HG03135 (cell line): Measurements from ENCODE around the gene PGAP6.
"Not testable (repeated sequence)": the region's sequence is repeated elsewhere in the genome, so short reads cannot be mapped to it uniquely, and the experiment has no call there.

Experiments used
- ATAC-seq: cut with Tn5 transposase; IDR thresholded peaks from one replicate; pipeline ENCODE4 v1.9.1; 2021; ENCODE audit warnings: mild to moderate bottlenecking, moderate library complexity; ENCODE audit not compliant: unreplicated experiment

PGAP6 gene

DNA sequence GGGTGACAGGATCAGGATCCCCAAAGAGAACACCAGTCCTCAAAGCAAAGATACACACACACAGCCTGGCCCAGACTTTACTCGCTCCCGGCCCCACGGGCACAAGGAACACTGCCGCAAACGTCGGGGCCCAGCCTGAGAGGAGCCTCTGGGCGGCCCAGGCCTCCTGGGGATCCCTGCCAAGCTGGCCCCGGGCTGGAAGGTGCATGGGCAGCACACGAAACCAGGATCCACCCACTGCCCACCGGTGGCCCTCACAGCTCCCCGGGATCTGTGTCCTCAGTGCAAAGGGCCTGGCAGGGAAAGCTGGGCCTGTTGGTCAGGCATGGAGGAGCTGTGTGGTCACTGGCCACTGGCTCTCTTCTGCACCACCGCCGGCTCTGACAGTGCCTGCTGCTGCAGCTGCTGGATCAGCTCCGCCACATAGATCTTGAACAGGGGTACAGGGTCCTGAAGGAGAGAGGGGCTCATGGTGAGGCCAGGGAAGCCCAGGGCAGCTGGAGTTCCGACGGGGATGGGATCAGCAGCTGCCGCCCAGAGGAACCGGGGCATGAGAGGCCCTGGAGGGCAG lies 14.4 kb downstream of the PGAP6 start:
- ATAC-seq, result no peak

DNA sequence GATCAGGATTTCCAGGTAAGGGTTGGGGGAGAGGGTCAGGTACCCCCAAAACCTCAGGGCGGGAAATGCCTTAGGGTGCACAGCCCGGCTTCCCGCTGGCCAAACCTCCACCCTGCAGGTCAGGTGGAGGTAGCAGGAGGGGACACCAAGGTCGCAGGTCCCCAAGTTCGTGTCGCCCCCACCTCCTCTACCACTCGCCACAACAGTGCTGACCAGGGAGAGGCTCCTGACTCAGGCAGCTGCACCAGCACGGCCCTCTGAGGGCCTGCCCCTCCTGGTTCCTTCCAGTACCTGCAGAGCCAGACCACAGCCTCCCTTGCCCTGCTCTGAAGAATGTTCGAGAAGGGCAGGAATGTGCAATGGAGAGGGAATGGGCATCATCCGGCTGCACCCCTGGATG lies 15.3 kb downstream of the PGAP6 start:
- no peak for ATAC-seq

DNA sequence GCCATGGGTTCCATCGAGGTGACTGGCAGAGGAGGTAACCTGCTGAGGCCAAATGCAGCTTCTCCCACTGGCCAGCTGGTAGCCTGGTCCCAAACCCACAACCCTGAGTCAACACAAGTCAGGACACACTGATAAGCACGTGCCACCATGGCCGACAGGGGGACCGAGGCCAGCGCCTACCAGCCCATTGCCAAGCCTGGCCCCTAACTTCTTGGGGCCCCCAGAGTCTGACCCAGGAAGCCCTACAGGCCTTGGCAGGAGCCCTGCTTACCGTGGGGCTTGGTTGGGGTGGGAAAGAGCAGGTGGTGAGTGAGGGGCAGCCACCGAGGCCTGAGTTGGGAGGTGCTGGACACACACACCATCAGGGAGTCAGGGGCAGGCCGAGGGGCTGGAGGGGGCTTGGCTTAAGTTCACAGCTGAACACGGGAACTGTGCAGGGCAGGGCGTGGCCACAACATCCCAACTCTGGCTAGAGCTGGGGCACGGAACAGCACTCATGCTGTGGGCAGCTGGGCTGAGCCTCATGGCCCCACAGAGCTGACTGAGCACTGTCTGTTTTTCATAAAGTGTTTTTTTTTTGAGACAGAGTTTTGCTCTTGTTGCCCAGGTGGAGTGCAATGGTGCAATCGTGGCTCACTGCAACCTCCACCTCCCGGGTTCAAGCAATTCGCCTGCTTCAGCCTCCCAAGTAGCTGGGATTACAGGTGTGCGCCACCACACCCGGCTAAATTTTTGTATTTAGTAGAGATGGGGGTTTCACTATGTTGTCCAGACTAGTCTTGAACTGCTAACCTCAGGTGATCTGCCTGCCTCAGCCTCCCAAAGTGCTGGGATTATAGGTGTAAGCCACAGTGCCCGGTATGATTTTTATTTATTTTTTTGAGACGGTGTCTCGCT lies 16.9 kb downstream of the PGAP6 start:
- ATAC-seq, result no peak

DNA sequence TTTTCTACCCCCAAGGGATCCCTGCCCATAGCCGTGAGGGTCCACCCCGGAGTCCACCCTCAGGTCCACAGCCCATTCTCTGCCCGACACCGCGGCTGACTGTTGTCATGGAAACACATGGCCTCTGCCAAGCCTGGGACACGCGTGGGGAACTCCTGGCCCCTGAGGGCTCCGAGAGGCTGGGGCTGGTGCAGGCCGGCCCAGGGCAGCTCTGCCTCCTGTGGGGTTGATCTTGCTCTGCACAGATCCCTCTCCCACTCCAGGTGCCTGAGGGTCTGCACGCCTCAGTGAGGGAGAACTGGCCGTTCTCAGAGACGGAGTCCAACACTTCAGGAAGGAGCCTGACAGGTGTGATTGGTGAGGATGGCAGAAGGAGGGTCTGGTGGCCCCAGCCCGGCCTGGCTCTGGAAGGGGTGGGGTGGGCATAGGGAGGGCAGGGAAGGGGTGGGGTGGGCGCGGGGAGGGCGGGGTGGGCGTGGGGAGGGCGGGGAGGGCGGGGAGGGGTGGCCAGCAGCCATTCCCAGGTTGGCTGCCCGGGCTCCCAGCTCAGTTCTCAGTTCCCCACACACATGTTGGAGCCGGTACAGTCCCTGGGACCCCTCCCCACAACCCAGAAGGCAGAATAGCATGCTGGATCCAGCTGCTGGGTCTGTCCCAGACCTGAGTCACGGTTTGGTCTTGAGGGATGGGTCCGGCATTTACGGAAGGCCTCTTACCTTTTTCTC lies 17.9 kb downstream of the PGAP6 start:
- no peak for ATAC-seq

DNA sequence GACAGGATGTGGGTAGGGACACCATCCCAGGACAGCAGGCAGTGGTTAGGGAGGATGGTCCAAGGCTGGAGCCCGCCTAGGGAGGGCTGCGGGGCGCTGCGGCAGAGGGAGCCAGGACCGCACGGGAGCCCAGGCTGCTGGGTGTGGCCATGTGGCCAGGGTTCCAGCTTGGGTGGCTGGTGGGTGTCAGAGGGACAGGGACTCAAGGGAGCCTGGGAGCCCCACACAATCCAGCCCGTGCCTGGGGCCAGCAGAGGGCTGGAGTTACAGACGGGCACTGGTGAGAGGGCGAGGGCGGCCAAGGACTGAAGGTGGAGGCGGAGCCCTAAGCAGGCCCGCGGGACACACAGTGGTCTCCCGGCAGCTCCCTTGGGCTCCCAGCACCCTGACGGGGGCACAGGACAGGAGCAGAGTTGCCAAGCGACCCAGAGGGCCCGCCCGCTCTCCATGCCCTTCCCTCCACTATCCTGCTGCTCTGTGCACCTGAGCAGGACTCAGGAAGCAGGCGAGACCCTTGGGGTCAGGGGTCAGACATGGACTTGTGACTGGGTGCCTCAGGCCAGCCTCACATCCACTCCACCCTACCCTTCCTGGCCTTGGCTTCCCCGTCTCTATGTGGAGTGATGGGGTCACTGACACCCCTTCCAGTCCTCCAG lies 18.5 kb downstream of the PGAP6 start:
- ATAC-seq, result no peak

DNA sequence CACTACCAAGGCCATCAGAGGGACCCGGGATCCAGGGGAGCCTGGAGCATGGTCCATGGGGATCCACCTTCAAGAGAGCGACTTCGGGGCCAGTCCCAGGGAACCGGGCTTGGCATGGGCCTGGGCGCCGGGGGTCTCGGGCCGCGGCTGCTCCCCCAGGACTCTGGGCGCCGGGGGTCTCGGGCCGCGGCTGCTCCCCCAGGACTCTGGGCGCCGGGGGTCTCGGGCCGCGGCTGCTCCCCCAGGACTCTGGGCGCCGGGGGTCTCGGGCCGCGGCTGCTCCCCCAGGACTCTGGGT lies 19.1 kb downstream of the PGAP6 start:
- not testable (repeated sequence) for ATAC-seq

DNA sequence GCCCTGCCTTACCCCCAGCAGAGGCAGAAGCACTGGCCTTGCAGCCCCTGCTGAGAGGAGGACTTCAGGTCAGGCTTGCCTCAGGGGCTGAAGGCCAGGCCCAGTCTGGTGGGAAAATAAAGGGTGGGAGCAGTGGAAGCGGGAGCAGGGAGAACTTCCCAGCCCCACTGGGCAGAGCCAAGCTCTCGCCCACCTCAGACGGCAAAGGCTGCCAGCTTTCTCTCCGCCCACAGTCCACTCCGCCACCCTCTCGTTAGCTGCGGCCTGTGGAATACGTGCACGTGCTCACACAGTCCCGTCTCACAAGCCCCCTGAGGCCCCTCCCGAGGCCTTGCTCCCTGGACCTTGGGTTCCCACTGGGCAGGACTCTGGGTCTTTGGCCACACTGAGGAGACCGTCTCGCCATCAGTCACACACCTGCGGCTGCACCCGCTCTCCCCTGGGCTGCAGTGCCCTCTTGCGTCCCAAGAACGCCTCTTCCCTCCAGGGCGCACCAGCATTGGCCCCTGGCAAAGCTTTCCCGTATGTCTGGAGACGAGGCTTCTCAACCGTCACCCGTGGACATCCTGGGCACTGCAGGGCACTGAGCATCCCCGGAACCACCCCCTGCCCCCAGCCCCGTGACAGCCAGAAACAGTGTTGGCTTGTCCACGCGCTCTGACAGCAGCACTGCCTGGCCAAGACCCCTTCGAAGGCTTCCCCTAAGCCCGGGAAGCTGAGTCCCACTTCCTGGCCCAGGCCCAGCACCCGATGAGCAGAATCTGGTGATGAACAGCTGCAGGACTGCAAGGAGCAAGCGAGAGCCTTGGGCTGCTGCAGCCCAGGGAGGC lies 19.7 kb downstream of the PGAP6 start:
- ATAC-seq, result peak; percentile 54

DNA sequence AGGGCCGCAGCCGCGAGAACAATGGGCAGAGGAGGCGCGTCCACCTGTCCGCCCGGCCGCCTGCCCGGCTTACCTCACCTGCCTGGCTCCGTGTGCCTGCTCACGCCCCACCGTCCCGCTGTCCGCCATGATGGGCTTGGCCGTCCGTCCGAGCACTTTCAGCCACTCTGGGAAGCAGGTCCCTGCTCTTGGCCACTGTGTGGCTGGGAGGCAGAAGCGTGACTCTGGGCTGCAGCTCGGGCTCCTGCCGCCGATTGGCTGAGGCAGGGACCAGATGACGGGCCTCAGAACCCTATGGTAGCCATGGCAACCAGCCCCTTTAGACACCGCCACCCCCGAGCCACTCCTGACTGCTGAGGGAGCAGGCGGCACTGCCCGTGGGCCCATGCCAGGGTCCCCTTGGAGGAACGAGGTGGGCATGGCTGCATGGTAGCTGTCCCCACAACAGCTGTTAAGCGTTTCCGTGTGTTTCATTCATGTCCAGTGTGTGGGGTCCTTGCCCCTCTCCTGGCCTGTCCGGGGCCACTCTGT lies 20.4 kb downstream of the PGAP6 start:
- ATAC-seq, result no peak

- ATAC-seq, result no peak
Observed at GRCh38 chr16:360698-361336, 21.0 kb downstream of the PGAP6 start.

DNA sequence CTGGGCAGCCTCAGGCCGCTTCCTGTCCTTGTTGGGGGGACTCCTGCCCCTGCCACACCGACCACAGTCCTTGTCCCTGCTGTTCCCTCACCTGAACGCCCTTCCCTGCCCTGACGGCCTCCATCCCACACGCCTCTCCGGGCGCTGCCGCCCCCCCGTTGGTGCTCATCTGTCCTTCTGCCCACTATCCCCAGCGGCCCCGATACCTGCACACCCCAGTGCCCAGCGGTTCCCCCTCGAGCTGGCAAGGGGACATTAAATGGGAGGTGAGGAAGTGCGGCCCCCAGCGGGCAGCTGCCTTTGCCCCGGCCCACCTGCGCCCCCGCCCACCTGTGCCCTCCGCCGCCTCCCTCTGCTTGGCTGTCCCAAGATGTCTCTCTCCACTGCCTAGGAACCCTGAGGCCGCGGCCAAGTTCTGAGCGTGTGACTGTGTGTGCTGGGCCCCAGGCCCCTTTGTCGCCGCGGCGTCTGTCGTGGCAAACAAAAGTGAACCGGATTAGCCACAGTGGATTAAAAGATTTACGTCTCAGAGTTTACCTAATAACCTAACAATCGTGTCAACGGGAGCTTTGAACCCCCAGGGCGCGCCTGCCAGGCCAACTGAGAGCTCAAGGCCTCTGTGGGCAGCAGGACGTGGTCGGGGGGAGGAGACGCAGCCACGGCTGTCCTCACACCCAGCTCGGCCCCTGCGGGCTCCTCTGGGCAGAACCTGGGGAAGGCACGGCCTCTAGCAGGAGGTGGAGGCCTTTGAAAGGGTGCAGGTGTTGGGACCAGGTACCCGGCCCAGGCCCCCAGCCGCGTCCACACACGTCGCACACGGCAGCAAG lies 21.7 kb downstream of the PGAP6 start:
- ATAC-seq, result no peak

- ATAC-seq, result no peak
Observed at GRCh38 chr16:359067-359763, 22.6 kb downstream of the PGAP6 start.

DNA sequence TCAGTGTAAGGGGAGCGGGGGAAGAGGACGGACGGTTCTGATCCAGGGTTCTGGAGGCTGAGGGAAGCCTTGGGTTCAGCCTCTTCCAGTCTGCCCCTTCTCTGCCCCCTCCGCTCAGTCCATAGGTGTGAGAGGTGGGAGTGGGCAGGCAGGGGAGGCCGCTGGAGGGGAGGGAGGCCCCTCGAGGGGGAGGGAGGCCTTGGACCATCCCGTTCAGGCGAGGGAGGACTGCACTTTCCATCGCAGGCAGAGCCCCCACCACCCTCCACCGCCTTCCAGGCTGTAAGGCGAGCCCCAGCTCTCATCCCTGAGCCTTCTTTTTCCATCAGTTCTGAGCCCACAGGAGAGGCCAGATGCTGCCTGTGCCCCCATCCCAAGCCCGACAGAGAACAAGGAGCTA lies 25.0 kb downstream of the PGAP6 start:
- no peak for ATAC-seq

- no peak for ATAC-seq
Observed at GRCh38 chr16:354971-355461, 26.8 kb downstream of the PGAP6 start.

DNA sequence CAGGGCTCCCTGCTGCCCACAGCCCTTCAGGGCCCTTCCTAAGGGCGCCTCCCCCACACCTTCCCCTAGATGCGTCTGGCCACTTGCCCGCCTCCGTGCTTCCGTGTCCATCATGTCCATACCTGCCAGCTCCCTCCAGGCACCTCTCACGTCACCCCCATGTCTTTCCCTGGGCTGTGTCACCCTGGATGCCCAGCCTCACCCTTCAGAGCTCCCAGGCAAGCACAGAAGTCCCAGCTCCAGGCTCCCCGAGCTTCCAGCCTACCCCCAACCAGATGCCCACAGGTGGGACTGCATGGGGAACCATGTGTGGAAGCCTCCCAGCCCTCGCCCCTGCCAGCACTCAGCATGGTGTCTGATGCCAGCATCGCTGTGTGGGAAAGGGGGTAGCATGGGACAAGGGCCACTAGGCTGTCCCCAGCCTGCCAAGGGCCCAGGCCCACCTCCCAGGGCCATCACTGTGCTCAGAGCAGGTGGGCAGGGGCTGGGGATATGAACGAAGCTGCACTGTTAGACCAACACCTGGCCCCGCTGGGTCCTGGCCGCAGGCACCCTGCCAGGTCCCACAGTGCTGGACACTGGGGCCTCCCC lies 27.4 kb downstream of the PGAP6 start:
- ATAC-seq, result no peak

- ATAC-seq, result no peak
Observed at GRCh38 chr16:353404-354290, 28.1 kb downstream of the PGAP6 start.

DNA sequence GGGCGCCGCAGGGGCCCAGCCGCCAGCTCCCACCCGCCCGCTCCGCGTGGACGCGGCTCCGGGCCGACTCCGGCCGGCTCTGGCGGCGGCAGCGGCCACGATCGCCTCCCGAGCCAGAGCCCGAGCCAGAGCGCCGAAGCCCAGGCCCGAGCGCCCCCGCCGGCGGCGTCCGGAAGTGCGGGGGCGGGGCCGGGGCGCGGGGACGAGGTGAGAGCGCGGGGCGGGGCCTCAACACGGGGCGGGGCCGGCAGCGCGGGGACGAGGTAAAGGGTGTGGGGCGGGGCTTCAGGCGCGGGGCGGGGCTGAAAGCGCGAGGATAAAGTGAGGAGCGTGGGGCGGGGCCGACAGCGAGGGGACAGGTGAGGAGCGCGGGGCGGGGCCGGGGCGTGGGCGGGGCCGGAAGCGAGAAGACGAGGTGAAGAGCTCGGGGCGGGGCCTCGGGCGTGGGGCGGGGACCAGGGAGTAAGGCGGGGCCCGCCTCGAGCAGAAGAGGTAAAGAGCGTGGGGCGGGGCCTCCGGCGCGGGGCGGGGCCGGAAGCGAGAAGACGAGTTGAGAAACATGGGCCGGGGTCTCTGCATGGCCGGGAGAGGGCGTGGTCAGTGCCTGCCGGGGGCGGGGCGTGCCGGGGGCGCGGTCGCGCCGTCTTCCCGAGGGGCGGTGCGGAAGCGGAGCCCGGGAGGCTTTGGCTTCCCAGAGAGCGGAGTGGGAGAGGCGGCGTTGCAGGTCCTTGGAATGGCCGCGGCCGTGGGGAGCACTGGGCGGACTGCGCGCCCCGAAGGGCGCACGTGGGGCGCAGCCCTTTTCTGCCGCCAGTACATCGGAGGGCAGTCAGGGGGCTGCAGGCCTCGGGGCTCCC lies 29.0 kb downstream of the PGAP6 start, which contains the start of gene AXIN1:
TSS of gene AXIN1 (minus strand) at position 177 of the 857 bp plus-strand sequence. CDS start 5,698 bp downstream, outside the sequence.
- peak; percentile 54 for ATAC-seq
